DND-41 (cell line): ENCODE data around the gene SLCO1B1.
"Not testable (repeated sequence)": the region's sequence is repeated elsewhere in the genome, so short reads cannot be mapped to it uniquely, and the experiment has no call there.

Source experiments
- ATAC-seq: fragments of 200-7000 bp; cut with Tn5 transposase; 3 replicates; pipeline ENCODE4 v1.9.1; 2021; ENCODE audit warnings: low read depth; ENCODE audit not compliant: insufficient read depth
- DNase-seq: peaks from one replicate; pipeline ENCODE4 v3.0.0-alpha.2; 2020
- H2AFZ ChIP-seq: 2 replicates; pipeline ENCODE4 v1.6.0; 2012; ENCODE audit warnings: low read depth, low read length
- H3K27ac ChIP-seq: 2 replicates; pipeline ENCODE4 v1.5.1; 2012; ENCODE audit warnings: low read length, inconsistent platforms
- H3K27me3 ChIP-seq: fragments of 200-600 bp; sonication (generic); 2 replicates; pipeline ENCODE4 v1.6.0; 2012; ENCODE audit warnings: low read length, mild to moderate bottlenecking, inconsistent platforms; ENCODE audit not compliant: insufficient read depth, poor library complexity
- H3K36me3 ChIP-seq: 2 replicates; pipeline ENCODE4 v1.5.1; 2012; ENCODE audit warnings: low read length, inconsistent platforms; ENCODE audit not compliant: insufficient read depth
- H3K4me1 ChIP-seq: 2 replicates; pipeline ENCODE4 v1.5.1; 2012; ENCODE audit warnings: mild to moderate bottlenecking, low read length; ENCODE audit not compliant: insufficient read depth
- H3K4me2 ChIP-seq: 2 replicates; pipeline ENCODE4 v1.6.0; 2012; ENCODE audit warnings: mild to moderate bottlenecking, moderate library complexity, low read length, inconsistent platforms; ENCODE audit not compliant: insufficient read depth
- H3K4me3 ChIP-seq, 2 experiments: fragments of 200-600 bp in 1 of 2; shearing (Covaris generic) in 1 of 2; 2 replicates each; pipeline ENCODE4 v1.5.1; 2012 to 2016; ENCODE audit warnings: inconsistent platforms in 2 of 2, low read length in 2 of 2, mild to moderate bottlenecking in 2 of 2, low read depth in 1 of 2, moderate library complexity in 1 of 2
- H3K79me2 ChIP-seq: 2 replicates; pipeline ENCODE4 v1.6.0; 2012; ENCODE audit warnings: low read length, inconsistent platforms; ENCODE audit not compliant: insufficient read depth
- H3K9ac ChIP-seq: 2 replicates; pipeline ENCODE4 v1.6.0; 2012; ENCODE audit warnings: low read depth, mild to moderate bottlenecking, inconsistent platforms, low read length, moderate library complexity
- H3K9me3 ChIP-seq: 2 replicates; pipeline ENCODE4 v1.5.1; 2012; ENCODE audit warnings: low read length, moderate library complexity, mild to moderate bottlenecking, inconsistent platforms; ENCODE audit not compliant: insufficient read depth, severe bottlenecking
- H4K20me1 ChIP-seq: 2 replicates; pipeline ENCODE4 v1.6.0; 2012; ENCODE audit warnings: low read length; ENCODE audit not compliant: insufficient read depth
- EZH2 ChIP-seq: IDR thresholded peaks from 3 replicates; pipeline ENCODE4 v1.6.1; 2012; ENCODE audit warnings: borderline replicate concordance, low read depth, mild to moderate bottlenecking, moderate library complexity, low read length, inconsistent platforms; ENCODE audit not compliant: severe bottlenecking
- TF ChIP-seq, protein P1 (sequence below): IDR thresholded peaks from 2 replicates; pipeline ENCODE4 v1.5.1; 2012; ENCODE audit warnings: borderline replicate concordance, low read length, moderate library complexity, mild to moderate bottlenecking; ENCODE audit not compliant: poor library complexity, severe bottlenecking; ENCODE audit errors: extremely low read depth

The SLCO1B1 gene, protein sequence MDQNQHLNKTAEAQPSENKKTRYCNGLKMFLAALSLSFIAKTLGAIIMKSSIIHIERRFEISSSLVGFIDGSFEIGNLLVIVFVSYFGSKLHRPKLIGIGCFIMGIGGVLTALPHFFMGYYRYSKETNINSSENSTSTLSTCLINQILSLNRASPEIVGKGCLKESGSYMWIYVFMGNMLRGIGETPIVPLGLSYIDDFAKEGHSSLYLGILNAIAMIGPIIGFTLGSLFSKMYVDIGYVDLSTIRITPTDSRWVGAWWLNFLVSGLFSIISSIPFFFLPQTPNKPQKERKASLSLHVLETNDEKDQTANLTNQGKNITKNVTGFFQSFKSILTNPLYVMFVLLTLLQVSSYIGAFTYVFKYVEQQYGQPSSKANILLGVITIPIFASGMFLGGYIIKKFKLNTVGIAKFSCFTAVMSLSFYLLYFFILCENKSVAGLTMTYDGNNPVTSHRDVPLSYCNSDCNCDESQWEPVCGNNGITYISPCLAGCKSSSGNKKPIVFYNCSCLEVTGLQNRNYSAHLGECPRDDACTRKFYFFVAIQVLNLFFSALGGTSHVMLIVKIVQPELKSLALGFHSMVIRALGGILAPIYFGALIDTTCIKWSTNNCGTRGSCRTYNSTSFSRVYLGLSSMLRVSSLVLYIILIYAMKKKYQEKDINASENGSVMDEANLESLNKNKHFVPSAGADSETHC

DNA sequence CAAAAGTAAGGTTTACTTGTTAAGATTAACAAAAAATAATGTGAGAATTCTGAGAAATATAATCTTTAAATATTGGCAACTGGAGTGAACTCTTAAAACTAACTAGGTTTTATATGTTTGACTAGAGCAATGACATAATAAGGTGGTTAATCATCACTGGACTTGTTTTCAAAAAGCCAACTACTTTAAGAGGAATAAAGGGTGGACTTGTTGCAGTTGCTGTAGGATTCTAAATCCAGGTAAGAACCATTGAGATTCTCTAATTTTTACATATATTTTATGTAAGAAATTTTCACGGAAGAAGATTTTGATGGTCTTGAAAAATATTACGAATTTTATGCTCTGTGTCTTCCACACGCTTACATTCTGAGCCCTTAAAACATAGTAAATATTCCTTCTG, at the start of gene SLCO1B1:
Gene SLCO1B1 (plus strand): TSS at position 197 of the 400 bp plus-strand sequence. CDS start 10,381 bp downstream, outside the sequence.
- Histone ChIP-seq H3K4me3 (no peak within 1 kb of the TSS), H3K9ac (no peak within 1 kb of the TSS), H3K4me1 (no peaks in the 10 kb centered on the region), H3K4me2 (no peak within 1 kb of the TSS), H3K79me2 (no peaks in the 10 kb centered on the region), H3K27me3 (no peaks in the 10 kb centered on the region), H2AFZ (no peak within 1 kb of the TSS), H3K27ac (no peak within 1 kb of the TSS), H3K36me3 (no peaks in the 10 kb centered on the region), H3K9me3 (no peaks in the 10 kb centered on the region), H4K20me1 (no peaks in the 10 kb centered on the region)
- TF ChIP-seq EZH2: no peak
- TF ChIP-seq, protein P1, sequence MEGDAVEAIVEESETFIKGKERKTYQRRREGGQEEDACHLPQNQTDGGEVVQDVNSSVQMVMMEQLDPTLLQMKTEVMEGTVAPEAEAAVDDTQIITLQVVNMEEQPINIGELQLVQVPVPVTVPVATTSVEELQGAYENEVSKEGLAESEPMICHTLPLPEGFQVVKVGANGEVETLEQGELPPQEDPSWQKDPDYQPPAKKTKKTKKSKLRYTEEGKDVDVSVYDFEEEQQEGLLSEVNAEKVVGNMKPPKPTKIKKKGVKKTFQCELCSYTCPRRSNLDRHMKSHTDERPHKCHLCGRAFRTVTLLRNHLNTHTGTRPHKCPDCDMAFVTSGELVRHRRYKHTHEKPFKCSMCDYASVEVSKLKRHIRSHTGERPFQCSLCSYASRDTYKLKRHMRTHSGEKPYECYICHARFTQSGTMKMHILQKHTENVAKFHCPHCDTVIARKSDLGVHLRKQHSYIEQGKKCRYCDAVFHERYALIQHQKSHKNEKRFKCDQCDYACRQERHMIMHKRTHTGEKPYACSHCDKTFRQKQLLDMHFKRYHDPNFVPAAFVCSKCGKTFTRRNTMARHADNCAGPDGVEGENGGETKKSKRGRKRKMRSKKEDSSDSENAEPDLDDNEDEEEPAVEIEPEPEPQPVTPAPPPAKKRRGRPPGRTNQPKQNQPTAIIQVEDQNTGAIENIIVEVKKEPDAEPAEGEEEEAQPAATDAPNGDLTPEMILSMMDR: no peak
- DNase-seq: no peak
- no peak for ATAC-seq

DNA sequence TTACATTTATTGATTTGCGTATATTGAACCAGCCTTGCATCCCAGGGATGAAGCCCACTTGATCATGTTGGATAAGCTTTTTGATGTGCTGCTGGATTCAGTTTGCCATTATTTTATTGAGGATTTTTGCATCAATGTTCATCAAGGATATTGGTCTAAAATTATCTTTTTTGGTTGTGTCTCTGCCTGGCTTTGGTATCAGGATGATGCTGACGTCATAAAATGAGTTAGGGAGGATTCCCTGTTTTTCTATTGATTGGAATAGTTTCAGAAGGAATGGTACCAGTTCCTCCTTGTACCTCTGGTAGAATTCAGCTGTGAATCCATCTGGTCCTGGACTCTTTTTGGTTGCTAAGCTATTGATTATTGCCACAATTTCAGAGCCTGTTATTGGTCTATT, 46.2 kb upstream of the SLCO1B1 start:
- H3K79me2 ChIP-seq, H3K27me3 ChIP-seq, H2AFZ ChIP-seq, H3K4me3 ChIP-seq, H3K9me3 ChIP-seq, H3K27ac ChIP-seq, H3K9ac ChIP-seq, H3K4me2 ChIP-seq, DNase-seq, ATAC-seq, H4K20me1 ChIP-seq, H3K4me1 ChIP-seq, H3K36me3 ChIP-seq: not testable (repeated sequence)

DNA sequence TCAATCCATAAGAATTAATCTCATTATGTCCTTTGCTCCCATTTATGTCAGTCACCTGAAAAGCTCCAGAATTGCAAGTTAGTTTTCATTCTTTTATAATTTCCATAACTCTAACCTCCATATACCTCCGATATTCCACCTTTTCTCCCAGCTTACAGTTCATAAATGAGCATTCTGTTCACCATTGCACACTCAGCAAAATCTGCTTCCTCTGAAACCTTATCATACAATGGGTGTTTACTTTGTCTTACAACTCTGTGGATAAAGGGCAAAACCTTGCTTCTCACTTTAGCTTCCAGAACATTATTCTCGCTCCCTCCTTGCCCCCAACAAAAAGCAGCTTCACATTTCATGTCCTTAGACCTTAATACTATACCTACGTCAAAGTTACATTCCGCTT, 19.3 kb upstream of the SLCO1B1 start:
- H3K79me2 ChIP-seq: no peaks in the 10 kb centered on the region
- no peak for TF ChIP-seq EZH2
- TF ChIP-seq, protein P1: no peak
- no peak overlapping the region for H3K27ac ChIP-seq
- H3K27me3 ChIP-seq: no peaks in the 10 kb centered on the region
- H3K4me3 ChIP-seq: no peak overlapping the region
- no peaks in the 10 kb centered on the region for H3K4me1 ChIP-seq
- H3K4me2 ChIP-seq: no peak overlapping the region
- H2AFZ ChIP-seq: no peak overlapping the region
- no peaks in the 10 kb centered on the region for H3K9me3 ChIP-seq
- ATAC-seq: no peak
- no peak for DNase-seq
- no peaks in the 10 kb centered on the region for H3K36me3 ChIP-seq
- H4K20me1 ChIP-seq: no peaks in the 10 kb centered on the region
- no peak overlapping the region for H3K9ac ChIP-seq

DNA sequence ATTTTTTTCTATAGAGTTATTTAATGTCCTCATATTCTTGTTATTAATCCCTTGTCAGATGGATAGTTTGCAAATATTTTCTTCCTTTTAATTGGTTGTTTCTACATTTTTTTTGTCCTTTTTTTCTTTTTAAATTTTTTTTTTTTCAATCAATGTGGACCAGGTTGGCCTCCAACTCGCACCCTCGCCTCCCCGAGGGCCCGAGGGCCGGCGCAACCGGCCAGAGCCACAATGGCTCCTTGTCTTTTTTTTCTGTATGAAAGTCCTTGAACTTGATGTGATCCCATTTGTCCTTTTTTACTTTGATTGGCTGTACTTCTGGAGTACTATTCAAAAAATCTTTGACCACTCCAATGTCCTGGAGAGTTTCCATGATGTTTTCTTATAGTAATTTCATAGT, 17.7 kb upstream of the SLCO1B1 start:
- Histone ChIP-seq H3K9me3 (no peaks in the 10 kb centered on the region), H3K36me3 (no peaks in the 10 kb centered on the region), H3K79me2 (no peaks in the 10 kb centered on the region), H3K9ac (no peak overlapping the region), H2AFZ (no peak overlapping the region), H3K4me2 (no peak overlapping the region), H3K4me1 (no peaks in the 10 kb centered on the region), H3K4me3 (no peak overlapping the region), H3K27me3 (no peaks in the 10 kb centered on the region), H4K20me1 (no peaks in the 10 kb centered on the region), H3K27ac (no peak overlapping the region)
- DNase-seq (no peak), ATAC-seq (no peak)
- TF ChIP-seq EZH2: no peak
- TF ChIP-seq, protein P1: no peak
